Measurements from ENCODE around the gene TMEM63A.

TMEM63A gene

DNA sequence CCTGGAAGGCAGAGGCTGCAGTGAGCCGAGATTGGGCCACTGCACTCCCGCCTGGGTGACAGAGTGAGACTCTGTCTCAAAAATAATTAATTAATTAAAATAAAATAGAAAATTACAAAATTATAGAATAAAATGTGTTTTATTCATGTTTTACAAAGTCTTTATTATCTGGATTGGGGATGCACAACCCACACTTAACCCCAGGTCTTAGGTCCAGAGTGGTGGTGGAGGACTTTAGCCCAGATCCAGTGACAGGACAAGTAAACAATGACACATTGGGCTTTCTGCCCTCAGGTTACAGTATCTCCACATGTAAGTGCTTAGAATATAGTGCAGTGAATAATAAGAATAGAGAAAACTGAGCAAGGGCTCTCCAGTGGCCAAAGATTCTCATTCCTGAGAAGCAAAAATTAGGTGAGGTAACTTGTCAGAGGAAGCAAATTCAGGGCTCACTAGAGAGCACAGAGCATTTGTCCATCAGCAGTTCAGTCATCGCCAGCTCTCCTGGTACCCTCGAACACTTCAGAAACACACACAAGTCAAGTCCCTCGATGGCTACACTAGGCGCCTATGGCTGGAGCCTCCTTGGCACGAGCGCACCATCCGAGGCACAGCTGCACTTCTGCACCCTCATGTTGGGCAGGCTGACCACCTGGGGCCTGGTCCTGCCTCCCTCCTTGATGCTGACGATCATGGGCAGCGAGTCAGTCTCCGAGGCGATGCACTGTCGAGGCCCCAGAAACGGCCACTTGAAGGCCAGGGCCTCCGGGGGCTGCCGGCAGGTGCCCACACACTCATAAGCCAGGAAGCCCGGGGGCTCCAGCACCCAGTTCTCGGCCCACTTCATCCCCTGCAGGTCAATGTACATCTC is 4.2 kb upstream of the TMEM63A start:
- DNase-seq (ENCODE audit: low spot score), result no peak

DNA sequence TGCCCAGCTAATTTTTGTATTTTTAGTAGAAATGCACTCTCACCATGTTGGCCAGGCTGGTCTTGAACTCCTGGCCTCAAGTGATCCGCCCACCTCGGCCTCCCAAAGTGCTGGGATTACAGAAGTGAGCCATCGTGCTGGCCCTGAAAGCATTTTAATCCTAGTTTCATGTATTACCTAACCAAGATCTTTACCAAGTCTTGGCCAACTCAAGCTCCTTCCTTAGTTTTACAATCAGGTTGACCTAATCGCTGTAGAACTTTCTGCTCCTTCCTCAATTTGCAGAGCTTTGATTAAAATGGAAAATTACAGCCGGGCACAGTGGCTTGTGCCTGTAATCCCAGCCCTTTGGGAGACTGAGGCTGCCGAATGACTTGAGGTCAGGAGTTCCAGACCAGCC is 3.2 kb upstream of the TMEM63A start:
- no peak for DNase-seq (ENCODE audit: low spot score)

DNA sequence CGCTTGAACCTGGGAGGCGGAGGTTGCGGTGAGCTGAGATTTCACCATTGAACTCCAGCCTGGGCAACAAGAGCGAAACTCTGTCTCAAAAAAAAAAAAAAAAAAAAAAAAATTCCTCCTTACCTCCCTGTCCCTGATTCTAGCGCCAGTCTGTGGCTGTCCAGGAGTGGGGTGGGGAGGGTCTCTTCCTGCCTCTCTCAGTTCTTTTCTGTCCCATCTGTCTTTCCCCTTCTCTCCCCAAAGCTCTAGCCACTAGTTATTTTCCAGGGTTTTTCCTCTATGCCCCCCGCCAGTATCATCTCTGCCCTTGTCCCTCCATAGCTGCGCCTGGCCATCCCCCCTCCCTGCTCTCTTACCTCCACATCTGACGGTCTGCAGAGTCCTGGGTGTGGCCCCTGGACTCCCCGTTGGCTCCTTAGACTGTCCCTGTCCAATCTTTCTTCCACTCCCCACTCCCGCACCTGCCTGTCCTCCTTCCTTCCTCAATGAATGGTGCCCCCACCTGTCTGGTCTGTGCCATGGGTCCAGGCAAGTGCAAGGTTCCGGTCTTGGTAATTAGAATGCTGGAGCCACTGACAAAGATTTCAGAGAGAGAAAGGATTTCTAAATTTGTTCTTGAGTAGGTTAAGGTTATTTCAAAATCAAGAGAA is 1.6 kb upstream of the TMEM63A start:
- no peak for DNase-seq (ENCODE audit: low spot score)

DNA sequence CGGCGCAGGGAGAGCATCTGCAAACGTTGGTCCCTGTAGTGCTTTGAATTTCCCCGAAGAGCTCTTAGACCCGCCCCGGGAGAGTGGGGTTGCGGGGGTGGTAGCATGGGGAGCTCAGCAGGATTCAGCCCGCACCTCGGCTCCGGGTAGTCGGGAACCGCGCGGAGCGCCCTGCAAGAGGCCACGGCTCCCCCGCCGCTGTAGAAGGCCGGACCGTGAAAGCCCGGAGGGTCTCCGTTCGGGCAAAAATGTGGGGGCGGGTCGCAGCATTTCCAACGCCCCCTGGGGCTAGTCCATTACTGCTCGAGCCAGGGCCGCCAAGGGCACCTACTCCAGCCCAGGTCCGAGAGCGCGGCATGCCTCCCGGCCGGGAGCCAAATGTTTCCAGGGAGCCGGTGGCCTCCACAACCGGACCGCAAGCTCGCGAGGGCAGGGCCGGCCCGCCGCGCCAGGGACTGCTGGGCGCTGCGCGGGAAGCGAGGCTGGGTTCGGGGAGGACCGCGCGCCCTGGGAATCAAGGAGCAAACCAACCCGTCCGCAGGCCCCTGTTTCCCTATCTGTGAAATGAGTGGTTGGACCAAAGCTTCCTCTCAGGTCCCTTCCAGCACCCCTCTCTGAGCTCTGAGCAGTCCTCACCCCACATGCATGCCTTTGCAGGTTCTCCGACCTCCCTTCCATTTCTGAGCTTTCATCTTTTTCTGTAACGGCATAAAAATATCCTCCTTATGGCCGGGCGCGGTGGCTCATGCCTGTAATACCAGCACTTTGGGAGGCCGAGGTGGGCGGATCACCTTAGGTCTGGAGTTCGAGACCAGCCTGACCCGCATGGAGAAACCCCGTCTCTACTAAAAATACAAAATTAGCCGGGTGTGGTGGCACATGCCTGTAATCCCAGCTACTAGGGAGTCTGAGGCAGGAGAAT is 775 bp upstream of the TMEM63A start:
- DNase-seq (ENCODE audit: low spot score), result no peak

DNA sequence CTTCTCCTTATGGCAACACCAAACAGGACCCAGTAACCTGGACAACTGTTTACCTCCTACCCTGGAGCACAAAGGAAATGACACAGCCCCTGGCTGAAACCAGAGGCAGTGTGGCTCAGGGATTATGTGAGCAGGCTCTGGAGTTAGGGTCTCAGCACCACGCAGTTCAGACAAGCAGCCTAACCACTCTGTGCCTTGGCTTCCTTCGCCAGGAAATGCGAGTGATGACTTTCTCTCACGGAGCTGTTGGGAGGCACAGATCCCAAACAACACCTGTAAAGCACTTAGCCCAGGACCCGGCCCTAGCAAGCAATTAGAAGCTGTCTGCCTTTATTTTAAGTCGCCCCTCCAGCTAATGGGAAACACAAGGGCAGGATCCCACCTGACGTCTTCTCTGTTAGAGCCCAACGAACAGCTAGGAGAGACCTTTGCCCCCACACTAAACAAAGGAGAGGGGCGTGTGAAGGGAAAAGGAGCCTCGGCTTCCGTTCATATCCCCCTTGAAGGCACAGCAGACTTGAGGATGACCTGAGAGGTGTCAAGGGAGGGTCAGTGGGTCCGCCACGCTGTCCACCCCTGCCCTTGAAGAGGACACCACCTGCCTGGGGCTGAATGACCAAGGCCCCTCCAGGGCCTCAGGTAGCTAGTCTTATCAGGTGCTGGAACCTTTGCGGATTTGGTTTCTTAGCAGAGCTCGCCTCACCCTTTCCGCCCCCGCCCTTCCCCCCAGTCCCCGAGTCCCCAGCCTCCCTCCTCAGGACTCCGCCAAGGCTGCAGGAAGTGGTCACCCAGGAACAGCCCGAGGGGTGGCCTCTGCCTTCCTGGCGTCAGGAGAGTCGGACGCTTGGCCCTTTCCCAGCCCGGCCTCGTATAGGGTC is 860 bp downstream of the TMEM63A start:
- DNase-seq (ENCODE audit: low spot score), result no peak

DNA sequence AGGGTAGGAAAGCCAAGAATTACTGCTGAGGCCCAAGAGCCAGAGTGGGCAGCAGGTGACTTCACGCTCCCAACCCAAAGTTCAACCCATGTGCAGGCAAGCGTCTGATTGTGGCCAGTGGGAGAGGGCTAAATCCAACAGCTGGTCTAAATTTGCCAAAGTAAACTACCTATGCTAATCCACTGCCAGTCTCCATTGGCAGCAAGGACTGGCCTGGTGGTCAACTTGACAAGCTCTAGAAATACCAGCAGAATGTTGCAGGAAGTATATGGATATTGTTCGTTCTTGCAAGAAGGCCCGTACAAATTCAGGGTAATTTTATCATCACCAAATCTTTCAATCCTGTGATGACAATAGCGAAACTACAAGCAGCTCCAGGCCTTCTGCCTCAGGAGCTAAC is 1.5 kb downstream of the TMEM63A start:
- no peak for DNase-seq (ENCODE audit: low spot score)

DNA sequence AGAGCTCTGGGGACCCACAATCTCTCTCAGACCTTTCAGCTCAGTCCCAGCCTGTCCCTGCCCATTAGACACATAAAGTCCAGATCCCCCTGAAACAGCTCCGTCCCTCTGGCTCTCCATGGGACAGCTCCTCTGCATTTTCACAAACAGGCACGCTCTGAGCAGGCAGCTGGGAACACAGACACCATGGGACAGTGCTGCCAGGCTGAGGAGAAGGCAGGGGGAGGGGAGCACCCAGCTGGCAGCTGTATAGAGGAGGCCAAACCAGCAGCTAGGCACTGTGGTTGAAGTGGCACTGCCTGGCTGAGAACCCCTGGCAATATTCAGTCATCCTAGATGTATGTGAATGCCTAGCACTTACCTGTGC is 2.0 kb downstream of the TMEM63A start:
- no peak for DNase-seq (ENCODE audit: low spot score)

DNA sequence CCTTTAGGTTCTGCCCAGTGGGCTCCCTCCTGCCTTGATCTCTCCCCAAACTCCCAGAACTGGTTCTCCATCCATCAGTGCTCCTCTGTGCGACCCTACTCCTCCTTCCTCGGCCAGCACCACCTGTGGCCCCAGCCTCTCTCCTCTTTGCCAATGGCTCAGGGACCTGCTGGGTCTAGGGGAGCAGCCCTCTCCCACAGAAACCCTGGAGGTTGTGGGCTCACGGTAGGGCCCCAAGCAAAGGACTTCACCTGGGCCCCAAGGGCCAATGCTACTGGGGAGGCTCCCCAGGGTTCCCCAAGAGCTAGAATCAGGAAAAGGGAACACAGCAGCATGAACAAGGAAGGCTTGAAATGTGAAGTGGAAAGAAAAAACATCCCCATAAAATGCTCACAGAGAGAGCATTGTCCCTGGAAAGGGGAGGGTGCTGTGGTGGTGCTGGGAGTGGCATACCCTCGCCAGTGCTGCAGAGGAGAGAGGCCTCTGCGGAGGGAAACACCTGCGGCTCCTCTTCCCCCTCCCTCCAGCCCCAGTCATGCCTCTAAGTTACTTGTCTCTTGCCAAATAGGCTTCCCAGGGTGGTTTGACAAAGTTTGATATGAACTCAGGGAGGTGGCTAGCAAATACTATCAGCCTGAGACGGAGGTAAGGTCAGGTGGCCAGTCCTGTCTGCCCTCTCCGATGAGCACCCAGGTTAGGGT is 2.5 kb downstream of the TMEM63A start:
- DNase-seq (ENCODE audit: low spot score), result peak; percentile 24

DNA sequence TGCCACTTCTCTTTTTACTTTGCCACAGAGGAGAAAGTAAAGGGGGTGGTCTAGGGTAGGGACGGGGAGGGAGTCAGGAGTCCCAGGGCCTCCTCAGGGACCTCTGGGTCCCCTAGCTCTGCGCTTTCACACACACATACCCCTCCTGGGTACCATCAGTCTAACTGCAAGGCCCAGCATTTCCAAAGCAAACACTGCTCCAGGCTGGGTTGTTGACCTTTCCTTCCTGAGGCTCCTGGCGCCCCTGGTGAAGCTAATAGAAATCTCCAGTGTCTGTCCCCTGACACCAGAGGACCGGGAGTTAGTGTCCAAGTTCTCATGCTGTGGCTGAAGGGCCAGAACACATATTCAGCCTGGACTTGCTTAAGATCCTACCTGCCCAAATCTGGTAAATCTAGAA is 3.9 kb downstream of the TMEM63A start:
- DNase-seq (ENCODE audit: low spot score), result no peak

DNA sequence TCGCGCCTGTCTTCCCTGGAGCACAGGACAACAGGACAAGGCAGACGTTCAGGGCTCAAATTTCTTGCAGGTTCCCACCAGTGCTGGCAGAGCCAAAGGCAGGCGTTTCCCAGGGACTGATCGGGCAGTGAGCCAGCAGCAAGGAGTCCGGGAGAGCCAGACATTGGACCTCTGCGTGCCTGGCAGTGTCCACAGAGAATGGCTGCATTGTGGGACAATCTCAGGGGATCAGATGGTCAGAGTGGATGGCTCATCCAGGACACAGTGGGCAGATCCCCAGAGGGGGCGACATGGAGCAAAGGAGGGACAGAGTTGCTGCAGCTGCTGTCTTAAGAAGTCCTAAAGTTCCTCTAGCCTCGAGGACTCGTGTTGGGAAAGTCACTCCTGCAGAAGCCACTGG is 4.6 kb downstream of the TMEM63A start:
- peak; percentile 36 for DNase-seq (ENCODE audit: low spot score)

DNA sequence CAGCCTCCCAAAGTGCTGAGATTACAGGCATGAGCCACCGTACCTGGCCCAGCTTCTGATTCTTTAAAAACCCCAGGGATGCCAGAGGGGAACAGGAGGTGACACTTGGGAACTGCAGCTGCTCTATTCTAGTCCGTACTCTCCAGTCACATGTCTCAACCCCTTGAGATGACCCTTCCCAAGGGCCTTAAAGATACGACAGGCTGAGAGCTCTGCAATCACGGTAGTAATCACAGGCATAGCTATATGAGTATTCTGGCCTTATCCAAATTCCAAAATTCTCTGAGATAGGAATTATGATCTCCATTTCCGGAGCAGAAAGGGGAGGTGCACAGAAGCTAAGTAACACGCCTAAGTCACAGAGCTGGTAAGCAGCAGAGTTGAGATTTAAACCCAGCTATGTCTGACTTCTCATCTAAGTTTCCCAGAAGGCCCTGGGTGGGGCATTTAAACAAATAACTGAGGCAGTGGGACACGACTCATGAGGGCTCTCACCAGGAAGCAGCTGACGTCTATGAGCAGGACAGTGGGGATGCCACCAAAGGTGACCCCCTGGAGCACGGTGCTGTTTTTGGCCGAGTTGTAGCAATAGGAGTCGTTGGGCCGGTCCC is 5.2 kb downstream of the TMEM63A start:
- no peak for DNase-seq (ENCODE audit: low spot score)

DNA sequence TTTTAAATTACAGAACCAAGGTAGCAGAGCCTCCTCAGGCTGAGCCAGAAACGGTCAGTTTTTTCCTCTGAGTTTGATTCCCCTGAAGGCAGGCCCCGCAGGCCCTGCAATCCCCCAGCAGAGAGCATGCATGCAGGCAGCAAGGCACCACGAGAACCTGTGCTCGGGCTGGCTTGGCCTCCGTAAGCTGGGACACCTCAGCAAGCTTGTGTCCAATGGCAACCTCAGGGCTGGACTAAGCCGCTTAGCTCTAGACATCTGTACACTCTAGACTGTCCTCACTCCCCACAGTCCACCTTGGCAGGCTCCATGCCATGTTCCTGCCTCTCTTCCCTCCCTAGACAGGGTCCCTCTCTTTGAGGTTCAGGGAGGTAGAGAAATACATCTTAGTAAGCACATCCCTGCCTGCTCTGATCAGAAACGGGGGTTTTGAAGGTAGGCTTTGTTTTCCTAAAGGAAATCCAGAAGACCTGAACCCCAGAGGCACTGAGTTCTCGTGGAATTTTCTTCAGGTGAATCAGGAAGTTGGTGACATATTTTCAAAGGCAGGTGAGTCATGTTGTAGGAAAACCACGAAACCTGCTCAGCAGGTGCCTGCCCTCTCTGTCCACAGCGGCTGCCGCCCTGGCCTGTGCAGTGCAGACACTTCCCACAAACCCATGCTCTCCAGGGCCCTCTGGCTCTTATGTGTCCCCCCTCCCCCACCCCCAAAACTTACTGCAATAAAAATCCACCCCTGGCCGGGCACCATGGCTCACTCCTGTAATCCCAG is 7.0 kb downstream of the TMEM63A start:
- no peak for DNase-seq (ENCODE audit: low spot score)

DNA sequence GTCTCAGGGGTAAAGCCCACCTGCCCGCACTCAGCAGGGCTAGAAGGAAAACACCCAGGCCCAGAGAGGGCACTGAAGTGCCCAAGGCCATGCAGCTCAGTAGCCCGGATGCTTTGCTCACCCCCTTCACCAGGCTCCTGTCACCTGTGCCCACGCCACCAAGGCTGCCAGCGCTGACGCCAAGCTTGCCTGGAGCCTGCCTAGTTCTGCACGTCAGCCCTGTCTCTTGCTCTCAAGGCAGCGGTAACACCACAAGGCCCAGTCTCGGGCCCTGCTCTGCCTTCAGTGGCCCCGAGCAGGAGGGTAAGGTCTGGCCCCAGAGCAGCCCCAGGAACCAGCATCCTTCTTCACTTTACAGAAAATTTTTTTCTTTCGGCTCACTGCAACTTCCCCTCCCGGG is 7.7 kb downstream of the TMEM63A start:
- no peak for DNase-seq (ENCODE audit: low spot score)

DNA sequence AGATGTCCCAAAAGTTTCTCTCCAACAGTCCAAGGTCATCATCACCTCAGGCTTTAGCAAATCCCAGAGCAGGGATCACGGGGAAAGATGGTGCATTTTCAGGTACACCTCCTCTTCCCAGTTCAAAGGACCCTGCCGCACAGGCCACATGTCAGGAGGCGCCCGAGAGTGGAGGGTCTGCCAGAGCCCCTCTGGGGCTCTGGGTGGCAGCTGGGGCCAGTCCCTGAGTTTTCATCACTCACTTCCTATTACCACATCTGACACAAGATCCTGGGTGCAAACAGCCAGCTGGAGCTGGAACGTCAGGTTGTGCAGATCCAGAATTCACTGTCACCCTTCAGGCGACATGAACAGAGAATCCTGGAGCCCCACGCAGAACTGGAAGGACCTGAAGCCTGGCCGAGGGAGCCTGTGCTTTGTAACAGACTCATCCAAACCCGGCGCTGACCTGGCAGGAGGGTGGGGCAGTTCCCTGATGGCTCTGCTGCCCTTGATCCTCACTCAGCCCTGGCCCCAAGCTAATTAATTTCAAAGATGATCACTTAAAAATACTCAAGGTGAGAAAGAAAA is 8.8 kb downstream of the TMEM63A start:
- no peak for DNase-seq (ENCODE audit: low spot score)

DNA sequence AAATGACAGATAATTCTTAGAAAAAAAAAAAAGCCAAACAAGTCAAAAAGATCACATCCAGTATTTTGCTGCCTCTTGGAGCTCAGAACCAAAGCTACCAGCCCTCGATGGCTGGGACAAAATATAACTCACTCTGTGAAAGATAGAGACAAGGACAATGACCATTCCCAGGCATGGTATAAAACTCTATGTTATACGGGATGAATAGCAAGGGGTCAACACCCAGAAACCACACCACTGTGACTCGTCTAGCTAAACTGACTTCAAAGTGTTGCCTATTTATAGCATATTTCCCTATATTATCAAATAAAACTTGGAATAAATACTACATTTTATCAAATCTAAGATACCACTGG is 10.1 kb downstream of the TMEM63A start:
- DNase-seq (ENCODE audit: low spot score), result no peak

DNA sequence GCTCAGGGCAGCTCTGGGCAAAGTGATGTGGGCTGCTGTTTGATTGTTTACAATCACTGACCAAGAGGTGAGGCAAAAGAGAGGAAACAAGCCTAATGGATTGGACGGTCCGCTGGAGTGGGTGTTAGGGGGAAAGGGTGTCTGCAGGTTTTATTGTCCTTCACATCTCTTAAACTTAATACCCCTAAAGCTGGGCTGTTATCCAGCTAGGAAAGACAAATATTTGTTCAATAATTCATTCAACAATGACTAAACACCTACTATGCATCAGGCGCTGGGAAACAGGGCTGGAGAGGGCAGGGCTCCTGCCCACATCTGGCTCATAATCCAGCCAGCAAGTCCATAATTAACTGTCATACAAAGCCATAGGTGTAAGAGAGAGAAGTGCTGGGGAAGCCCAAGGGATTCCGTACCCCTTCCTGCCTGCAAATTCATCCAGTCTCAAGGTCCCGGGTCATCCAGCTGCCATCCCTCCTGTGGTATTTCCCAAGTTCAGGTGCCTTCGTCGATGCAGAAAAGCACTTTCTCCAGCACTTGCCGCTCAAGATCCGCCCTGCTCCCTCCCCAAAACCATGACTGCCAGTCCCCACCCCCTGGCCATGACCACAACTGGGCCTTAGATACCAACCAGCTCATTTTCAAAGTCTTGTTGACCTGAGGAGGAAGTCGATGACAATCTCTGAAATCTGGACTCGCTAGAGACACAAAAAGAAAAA is 10.7 kb downstream of the TMEM63A start:
- no peak for DNase-seq (ENCODE audit: low spot score)

DNA sequence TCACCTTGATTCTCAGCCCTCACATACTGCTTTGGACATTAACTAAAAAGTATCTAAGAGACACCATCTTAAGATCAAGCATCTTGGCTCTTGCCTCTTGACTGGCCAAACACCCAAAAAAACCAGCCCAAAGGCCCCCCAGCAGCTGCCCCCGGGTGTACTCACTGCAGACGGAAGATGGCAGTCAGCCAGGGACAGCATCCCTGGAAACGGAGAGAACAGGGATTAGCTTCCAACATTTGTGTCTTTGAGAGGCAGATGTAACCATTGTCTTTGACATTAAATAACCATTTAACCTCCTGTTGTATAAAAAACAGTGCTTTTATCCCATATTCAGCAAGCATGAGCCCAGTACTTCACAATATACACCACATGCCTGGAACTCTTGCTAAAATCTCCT is 11.3 kb downstream of the TMEM63A start:
- no peak for DNase-seq (ENCODE audit: low spot score)

DNA sequence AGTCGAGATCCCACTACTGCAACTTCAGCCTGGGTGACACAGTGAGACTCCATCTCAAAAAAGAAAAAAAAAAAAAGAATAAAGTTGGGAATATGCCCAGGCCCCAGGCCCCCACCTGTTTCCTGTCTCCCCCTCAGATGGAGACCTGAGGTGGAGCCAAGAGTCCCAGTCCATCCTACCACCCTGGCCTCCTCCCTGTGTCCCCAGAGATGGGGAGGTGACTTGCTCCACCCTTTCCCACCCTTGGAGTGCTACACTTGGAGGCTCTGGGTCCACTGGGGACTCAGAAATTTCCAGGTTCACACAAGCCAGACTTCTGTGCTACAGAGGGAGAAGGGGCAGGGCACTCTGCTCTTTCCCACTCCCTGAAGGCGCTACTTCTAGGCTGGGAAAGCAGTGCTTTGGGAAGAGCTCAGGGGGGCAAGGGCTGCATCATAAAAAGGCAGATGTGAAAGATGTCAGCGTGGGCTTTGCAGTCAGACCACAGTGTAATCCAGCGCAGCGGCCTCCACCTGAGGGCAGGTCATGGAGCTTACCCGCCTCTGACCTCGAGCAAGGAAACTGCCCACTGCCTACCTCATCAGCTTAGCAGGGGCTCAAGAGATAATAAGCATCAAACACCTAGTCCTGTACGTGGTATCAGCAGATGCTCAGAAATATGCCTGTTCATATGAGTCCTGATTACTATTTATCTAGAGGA is 13.4 kb downstream of the TMEM63A start:
- no peak for DNase-seq (ENCODE audit: low spot score)
